ENCODE data around the gene TIMM50. TPM values are rescaled to one million over a fixed set of nuclear protein-coding genes. Genes with fewer than 3 reads are reported as not detected.

The TIMM50 gene
- total and polyA plus RNA-seq, 2 of the 13 experiments (the other 11 are each of a cell fraction or from before 2014, with no cell fraction given): 91.1 to 92.5 TPM

GRCh38 chr19:39435499-39436349 is 44.9 kb upstream of the TIMM50 start, which contains the start of gene RPS16:
Gene RPS16, minus strand, starts transcription at chr19:39435949. Its CDS starts 54 bp downstream, at chr19:39435895.
- Histone ChIP-seq H3K9ac (ENCODE audit: insufficient read depth, low read depth, low read length) (peak within 1 kb of the TSS; percentile 99), H2AFZ (ENCODE audit: low read length) (no peak within 1 kb of the TSS), H3K79me2 (ENCODE audit: insufficient read depth, low read length) (peaks cover 24% of the 10 kb centered on the region), H3K27ac (ENCODE audit: extremely low read length, insufficient read depth, low read length) (peak within 1 kb of the TSS; percentile 88), H4K20me1 (ENCODE audit: insufficient read depth, low read length) (peaks cover 29% of the 10 kb centered on the region), H3K4me3 (replicated peaks in 1 of 3; ENCODE audit: insufficient read depth in 1 of 3, low read depth in 2 of 3, low read length in 3 of 3) (peak within 1 kb of the TSS; percentile 91 to 100 (median 99)), H3K27me3 (ENCODE audit: control insufficient read depth in 1 of 2, insufficient read depth in 2 of 2, low read length in 2 of 2) (no peaks in the 10 kb centered on the region; a peak in 1 of 5 replicates), H3K4me1 (ENCODE audit: insufficient read depth, low read length) (peaks cover 76% of the 10 kb centered on the region), H3K36me3 (replicated peaks in 1 of 2; ENCODE audit: control insufficient read depth in 1 of 2, insufficient read depth in 2 of 2, low read length in 2 of 2) (peaks cover 11 to 26% of the 10 kb centered on the region in 2 experiments), H3K4me2 (ENCODE audit: low read depth, low read length) (peak within 1 kb of the TSS; percentile 95), H3K9me3 (ENCODE audit: low read length) (no peaks in the 10 kb centered on the region)
- in situ Hi-C loops (cut with HindIII; ENCODE audit: extremely low pct_ligation_motif_present, low pct_unique_long_range_greater_than_20kb) (no loop called here), intact Hi-C loops (cut with micrococcal nuclease; ENCODE audit: unreplicated experiment) (no loop called here)
- ChIA-PET POLR2A (interaction anchor here (0.6 to 1.8 kb wide), 41 partner anchors 9 to 535 kb away, joined by 3 to 78 read pairs (median 5); partner anchors contain the start of genes EID2, EID2B, FBL and MED29), CTCF (ENCODE audit: low intra/inter-chr PET ratio, low total read pairs) (no interaction called here)
- DNase-seq (ENCODE audit: low spot score) (peak; percentile 94), FAIRE-seq (peak; percentile 42), ATAC-seq (peak; percentile 89)
- no TSS peak for BruUV-seq (replicated peaks)
- WGBS (ENCODE audit: low lambda C conversion rate): under 1% methylated on average over 38 of the region's 61 CpGs
- TF ChIP-seq ZNF614 (CRISPR knock-in tag; IDR thresholded peaks at IDR 0.05; ENCODE audit: borderline replicate concordance): peak; percentile 54; the same call in 1 of the 2 replicates
- TF ChIP-seq NBN (conservative IDR thresholded peaks at IDR 0.05): no peak
- TF ChIP-seq HCFC1 (IDR thresholded peaks at IDR 0.05; ENCODE audit: low read depth, low read length): peak; percentile 68
- no peak for TF ChIP-seq HMG20A (CRISPR knock-in tag; IDR thresholded peaks at IDR 0.05; ENCODE audit: borderline replicate concordance)
- TF ChIP-seq ZNF317 (CRISPR knock-in tag; IDR thresholded peaks at IDR 0.05): peak; percentile 87
- TF ChIP-seq ZFX (CRISPR knock-in tag; IDR thresholded peaks at IDR 0.05; ENCODE audit: low read depth): peak; percentile 92
- peak; percentile 82 for TF ChIP-seq ERF (CRISPR knock-in tag; IDR thresholded peaks at IDR 0.05)
- TF ChIP-seq ZBTB33 (CRISPR knock-in tag; IDR thresholded peaks at IDR 0.05): no peak
- TF ChIP-seq PITX1 (CRISPR knock-in tag; IDR thresholded peaks at IDR 0.05): peak; percentile 63; the same call in 1 of the 2 replicates
- TF ChIP-seq ZNF230 (CRISPR knock-in tag; IDR thresholded peaks at IDR 0.05): peak; percentile 95
- peak; percentile 90; the same call in 1 of the 2 replicates for TF ChIP-seq ELK4 (CRISPR knock-in tag; IDR thresholded peaks at IDR 0.05; ENCODE audit: borderline replicate concordance)
- TF ChIP-seq EHMT2 (IDR thresholded peaks at IDR 0.05; ENCODE audit: borderline replicate concordance, low read depth, low read length): no peak
- TF ChIP-seq ZNF563 (CRISPR knock-in tag; IDR thresholded peaks at IDR 0.05): peak; percentile 72; the same call in 1 of the 2 replicates
- peak; percentile 91 for TF ChIP-seq BCL3 (CRISPR knock-in tag; IDR thresholded peaks at IDR 0.05)
- no peak for TF ChIP-seq ZNF746 (CRISPR knock-in tag; IDR thresholded peaks at IDR 0.05)
- TF ChIP-seq ZNF143 (CRISPR knock-in tag; IDR thresholded peaks at IDR 0.05): peak; percentile 57
- 0 out of 2 replicates have a peak, but pooled peaks have one; percentile 91 for TF ChIP-seq CAMTA2 (CRISPR knock-in tag; IDR thresholded peaks at IDR 0.05; ENCODE audit: borderline replicate concordance)
- peak; percentile 59; the same call in 1 of the 2 replicates for TF ChIP-seq ZNF777 (CRISPR knock-in tag; IDR thresholded peaks at IDR 0.05)

Data from HepG2 (cell line).